ENCODE measurements around the gene LPP.

DNA sequence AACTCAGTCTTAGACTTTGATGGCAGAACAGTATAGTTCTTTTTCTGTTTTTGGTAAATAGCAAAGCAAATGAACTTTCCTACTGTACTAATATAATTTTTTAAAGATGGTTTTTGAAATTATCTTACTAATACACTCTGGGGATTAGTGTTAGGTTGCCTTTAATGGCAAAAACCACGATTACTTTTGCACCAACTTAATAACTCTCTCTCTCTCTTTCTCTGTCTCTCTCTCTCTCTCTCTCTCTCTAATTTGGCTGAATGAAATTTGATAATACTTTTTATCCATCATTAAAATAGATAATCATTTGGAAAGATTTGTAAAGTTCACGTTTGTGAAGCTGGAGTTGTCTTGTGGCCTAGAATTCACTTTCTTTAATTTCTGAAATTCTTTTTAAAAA, 257.8 kb downstream of the LPP start:
- no peak for TF ChIP-seq CBFB (IDR thresholded peaks at IDR 0.05; ENCODE audit: low read depth)
- TF ChIP-seq, protein P1, sequence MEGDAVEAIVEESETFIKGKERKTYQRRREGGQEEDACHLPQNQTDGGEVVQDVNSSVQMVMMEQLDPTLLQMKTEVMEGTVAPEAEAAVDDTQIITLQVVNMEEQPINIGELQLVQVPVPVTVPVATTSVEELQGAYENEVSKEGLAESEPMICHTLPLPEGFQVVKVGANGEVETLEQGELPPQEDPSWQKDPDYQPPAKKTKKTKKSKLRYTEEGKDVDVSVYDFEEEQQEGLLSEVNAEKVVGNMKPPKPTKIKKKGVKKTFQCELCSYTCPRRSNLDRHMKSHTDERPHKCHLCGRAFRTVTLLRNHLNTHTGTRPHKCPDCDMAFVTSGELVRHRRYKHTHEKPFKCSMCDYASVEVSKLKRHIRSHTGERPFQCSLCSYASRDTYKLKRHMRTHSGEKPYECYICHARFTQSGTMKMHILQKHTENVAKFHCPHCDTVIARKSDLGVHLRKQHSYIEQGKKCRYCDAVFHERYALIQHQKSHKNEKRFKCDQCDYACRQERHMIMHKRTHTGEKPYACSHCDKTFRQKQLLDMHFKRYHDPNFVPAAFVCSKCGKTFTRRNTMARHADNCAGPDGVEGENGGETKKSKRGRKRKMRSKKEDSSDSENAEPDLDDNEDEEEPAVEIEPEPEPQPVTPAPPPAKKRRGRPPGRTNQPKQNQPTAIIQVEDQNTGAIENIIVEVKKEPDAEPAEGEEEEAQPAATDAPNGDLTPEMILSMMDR (IDR thresholded peaks at IDR 0.05 in 2 of 3, conservative IDR thresholded peaks at IDR 0.05 in 1 of 3; ENCODE audit: control insufficient read depth in 2 of 3, extremely low read depth in 1 of 3, insufficient read depth in 1 of 3, low read depth in 3 of 3, low read length in 3 of 3) = no peak
- TF ChIP-seq BRCA1 (IDR thresholded peaks at IDR 0.05; ENCODE audit: low read depth, low read length) = no peak
- no peak for TF ChIP-seq POLR2A (IDR thresholded peaks at IDR 0.05; ENCODE audit: low read depth, low read length)

All from GM12878 (cell line).